ENCODE measurements around the gene PHOSPHO1. TPM values are rescaled to one million over a fixed set of nuclear protein-coding genes. Genes with fewer than 3 reads are reported as not detected.
A peak's percentile ranks its signal among the peaks of the same experiment; 100 is the strongest.

The PHOSPHO1 gene
- total and polyA plus RNA-seq, 2 of the 13 experiments (the other 11 are each of a cell fraction or from before 2014, with no cell fraction given), result not detected

- peak; percentile 72; the same call in 1 of the 2 replicates for TF ChIP-seq DZIP1 (CRISPR knock-in tag; IDR thresholded peaks at IDR 0.05)
- 0 out of 2 replicates have a peak, but pooled peaks have one; percentile 24 for TF ChIP-seq KMT2A (CRISPR knock-in tag; IDR thresholded peaks at IDR 0.05)
- TF ChIP-seq GFI1 (CRISPR knock-in tag; IDR thresholded peaks at IDR 0.05; ENCODE audit: borderline replicate concordance), result peak; percentile 39; the same call in 1 of the 2 replicates
- TF ChIP-seq TERF1 (CRISPR knock-in tag; IDR thresholded peaks at IDR 0.05), result no peak
- TF ChIP-seq HOXA3 (CRISPR knock-in tag; IDR thresholded peaks at IDR 0.05), result peak; percentile 63
- TF ChIP-seq ZNF615 (CRISPR knock-in tag; IDR thresholded peaks at IDR 0.05; ENCODE audit: borderline replicate concordance), result no peak
- peak; percentile 32; the same call in 1 of the 2 replicates for TF ChIP-seq THAP11 (CRISPR knock-in tag; IDR thresholded peaks at IDR 0.05)
- no peak for TF ChIP-seq ZNF564 (CRISPR knock-in tag; IDR thresholded peaks at IDR 0.05)
- TF ChIP-seq MTF2 (CRISPR knock-in tag; IDR thresholded peaks at IDR 0.05; ENCODE audit: borderline replicate concordance), result no peak
- TF ChIP-seq MYNN (CRISPR knock-in tag; IDR thresholded peaks at IDR 0.05; ENCODE audit: low read depth), result no peak
- peak; percentile 60; the same call in 1 of the 2 replicates for TF ChIP-seq BCL3 (CRISPR knock-in tag; IDR thresholded peaks at IDR 0.05)
- TF ChIP-seq KLF11 (CRISPR knock-in tag; IDR thresholded peaks at IDR 0.05), result no peak
- no peak for TF ChIP-seq KDM4B (CRISPR knock-in tag; IDR thresholded peaks at IDR 0.05)
- no peak for TF ChIP-seq SMAD3 (CRISPR knock-in tag; IDR thresholded peaks at IDR 0.05)
- TF ChIP-seq IRF9 (CRISPR knock-in tag; IDR thresholded peaks at IDR 0.05; ENCODE audit: borderline replicate concordance), result 0 out of 2 replicates have a peak, but pooled peaks have one; percentile 60
- no peak for TF ChIP-seq ZNF549 (CRISPR knock-in tag; IDR thresholded peaks at IDR 0.05)
- TF ChIP-seq HDAC1 (CRISPR knock-in tag; IDR thresholded peaks at IDR 0.05), result no peak
- no peak for TF ChIP-seq ZNF143 (CRISPR knock-in tag; IDR thresholded peaks at IDR 0.05)
- no peak for TF ChIP-seq ZNF276 (CRISPR knock-in tag; IDR thresholded peaks at IDR 0.05; ENCODE audit: low read depth)
- TF ChIP-seq ZNF260 (CRISPR knock-in tag; IDR thresholded peaks at IDR 0.05; ENCODE audit: borderline replicate concordance, low read depth), result no peak
- TF ChIP-seq SP5 (CRISPR knock-in tag; IDR thresholded peaks at IDR 0.05; ENCODE audit: borderline replicate concordance, low read depth), result no peak
Measured at GRCh38 chr17:49230636-49231562, at the start of gene PHOSPHO1 (continued).
